Liver (tissue), 9 donors: ENCODE data around the gene ARHGEF10L. TPM values are rescaled to one million over a fixed set of nuclear protein-coding genes. Genes with fewer than 3 reads are reported as not detected.

Experiments
- DNase-seq: peaks from one replicate; pipeline ENCODE4 v3.0.0-alpha.2; 2017; ENCODE audit warnings: low spot score
- H3K27ac ChIP-seq, 2 donors: one replicate each; pipeline ENCODE4 v1.7.0; 2013; ENCODE audit warnings: inconsistent platforms in 2 of 2, low read length in 2 of 2, control low read depth in 1 of 2, low read depth in 1 of 2, mild to moderate bottlenecking in 1 of 2
- H3K27me3 ChIP-seq, 4 donors: one replicate each; pipeline versions ENCODE4 v1.6.1 to v1.7.0; 2013; ENCODE audit warnings: low read length in 3 of 4, inconsistent platforms in 1 of 4, mild to moderate bottlenecking in 1 of 4, moderate library complexity in 1 of 4; ENCODE audit not compliant: control insufficient read depth in 4 of 4, insufficient read depth in 4 of 4
- H3K36me3 ChIP-seq, 4 donors: one replicate each; pipeline versions ENCODE4 v1.6.1 to v1.7.0; 2013; ENCODE audit warnings: low read length in 3 of 4, mild to moderate bottlenecking in 3 of 4, low read depth in 1 of 4, moderate library complexity in 1 of 4; ENCODE audit not compliant: control insufficient read depth in 4 of 4, insufficient read depth in 3 of 4
- H3K4me1 ChIP-seq, 4 donors: one replicate each; pipeline versions ENCODE4 v1.6.1 to v1.7.0; 2013; ENCODE audit warnings: low read length in 3 of 4, mild to moderate bottlenecking in 3 of 4, moderate library complexity in 1 of 4; ENCODE audit not compliant: control insufficient read depth in 4 of 4, insufficient read depth in 4 of 4
- H3K4me3 ChIP-seq, 3 donors: one replicate each; pipeline versions ENCODE4 v1.6.1 to v1.7.0; 2013; ENCODE audit warnings: low read length in 3 of 3, control low read depth in 1 of 3, low read depth in 1 of 3, mild to moderate bottlenecking in 1 of 3
- H3K9ac ChIP-seq, 2 donors: one replicate each; pipeline ENCODE4 v1.7.0; 2013; ENCODE audit warnings: low read length in 2 of 2, mild to moderate bottlenecking in 2 of 2, moderate library complexity in 2 of 2, control low read depth in 1 of 2, low read depth in 1 of 2
- H3K9me3 ChIP-seq, 4 donors: one replicate each; pipeline versions ENCODE4 v1.6.1 to v1.7.0; 2013; ENCODE audit warnings: low read length in 3 of 4; ENCODE audit not compliant: control insufficient read depth in 4 of 4
- EGR1 ChIP-seq, 2 donors: IDR thresholded peaks; 2 replicates each; pipeline ENCODE4 v1.6.1; 2016 to 2018; ENCODE audit warnings: antibody characterized with exemption in 2 of 2, low read depth in 2 of 2
- FOXA1 ChIP-seq: IDR thresholded peaks from 2 replicates; pipeline ENCODE4 v1.6.1; 2016; ENCODE audit warnings: antibody characterized with exemption
- FOXA2 ChIP-seq: IDR thresholded peaks from 2 replicates; pipeline ENCODE4 v1.6.1; 2016; ENCODE audit warnings: antibody characterized with exemption
- HNF4A ChIP-seq, 2 donors: conservative IDR thresholded peaks; 2 replicates each; pipeline ENCODE4 v1.6.1; 2016; ENCODE audit warnings: antibody characterized with exemption in 2 of 2, mild to moderate bottlenecking in 2 of 2
- HNF4G ChIP-seq: IDR thresholded peaks from 2 replicates; pipeline ENCODE4 v1.6.1; 2016; ENCODE audit warnings: antibody characterized with exemption
- JUND ChIP-seq, 2 donors: IDR thresholded peaks; 2 replicates each; pipeline ENCODE4 v1.6.1; 2016; ENCODE audit warnings: antibody characterized with exemption in 2 of 2
- NR2F2 ChIP-seq: IDR thresholded peaks from 2 replicates; pipeline ENCODE4 v1.6.1; 2016; ENCODE audit warnings: antibody characterized with exemption
- RAD21 ChIP-seq, 2 donors: IDR thresholded peaks; 2 replicates each; pipeline ENCODE4 v1.6.1; 2016; ENCODE audit warnings: antibody characterized with exemption in 2 of 2, mild to moderate bottlenecking in 2 of 2
- SP1 ChIP-seq: IDR thresholded peaks from 2 replicates; pipeline ENCODE4 v1.6.1; 2018; ENCODE audit warnings: antibody characterized with exemption, mild to moderate bottlenecking
- TAF1 ChIP-seq: conservative IDR thresholded peaks from 2 replicates; pipeline ENCODE4 v1.6.1; 2016; ENCODE audit warnings: antibody characterized with exemption, mild to moderate bottlenecking
- YY1 ChIP-seq: IDR thresholded peaks from 2 replicates; pipeline ENCODE4 v1.6.1; 2016; ENCODE audit warnings: antibody characterized with exemption, mild to moderate bottlenecking
- WGBS: extraction: QIAGEN DNeasy Blood & Tissue Kit; methylation state at CpG from one replicate; pipeline ENCODE4 v1.1.7; 2013; 5-methylcytosine and 5-hydroxymethylcytosine counted together
- polyA plus RNA-seq, 2 donors: library from polyadenylated mRNA; stranded (reverse) in 1 of 2; unstranded in 1 of 2; fragments of 200-250 nt in 1 of 2; fragments of >200 nt in 1 of 2; fragmentation: Nextera tagmentation in 1 of 2; extraction: Ambion mirVana in 1 of 2; gene quantifications; one replicate each; pipeline versions ENCODE4 v1.2.1 to v1.2.3, GENCODE V29; 2013 to 2015
- total RNA-seq, 2 donors: library from RNA; depleted of rRNA; stranded (reverse); fragments of >200 nt; gene quantifications; one replicate each; pipeline ENCODE4 v1.2.3, GENCODE V29; 2014
- TF ChIP-seq, protein P1 (sequence below): IDR thresholded peaks from 2 replicates; pipeline ENCODE4 v1.6.1; 2016; ENCODE audit warnings: antibody characterized with exemption
- TF ChIP-seq, protein P2 (sequence below): IDR thresholded peaks from 2 replicates; pipeline ENCODE4 v1.6.1; 2016; ENCODE audit warnings: antibody characterized with exemption
- TF ChIP-seq, protein P3 (sequence below): IDR thresholded peaks from 2 replicates; pipeline ENCODE4 v1.6.1; 2016; ENCODE audit warnings: antibody characterized with exemption, mild to moderate bottlenecking
- TF ChIP-seq, protein P4 (sequence below): fragments of 150-350 bp; IDR thresholded peaks from 2 replicates; pipeline ENCODE4 v1.5.1; 2017; ENCODE audit warnings: improper control_type of control experiment, low read depth, low read length; ENCODE audit not compliant: missing input control
- donor health status: healthy.
- donor health status: healthy.
- donor health status: healthy.
- donor health status: healthy.
- donor health status: healthy.

ARHGEF10L gene
- total and polyA plus RNA-seq, 4 donors = 26.3 to 169 (median 57.5) TPM

DNA sequence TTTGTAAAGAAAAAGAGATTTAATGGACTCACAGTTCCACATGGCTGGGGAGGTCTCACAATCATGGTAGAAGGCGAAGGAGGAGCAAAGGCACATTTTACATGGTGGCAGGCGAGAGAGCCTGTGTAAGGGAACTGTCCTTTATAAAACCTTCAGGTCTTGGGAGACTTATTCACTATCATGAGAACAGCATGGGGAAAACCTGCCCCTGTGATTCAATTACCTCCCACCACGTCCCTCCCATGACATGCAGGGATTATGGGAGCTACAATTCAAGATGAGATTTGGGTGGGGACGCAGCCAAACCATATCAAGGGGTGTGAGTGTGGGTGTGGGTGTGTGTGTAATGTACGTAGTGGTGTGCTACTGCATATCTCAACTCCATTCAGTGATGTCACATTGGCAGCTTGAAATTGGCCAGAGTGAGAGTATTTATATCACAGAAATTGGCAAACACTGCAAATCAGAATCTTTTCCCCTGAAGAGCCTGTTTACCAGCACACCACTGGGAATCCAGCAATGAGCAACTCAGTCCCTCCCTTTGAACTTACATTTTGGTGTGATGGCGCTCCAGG lies 5.4 kb downstream of the ARHGEF10L start (continued):
- TF ChIP-seq, protein P1, sequence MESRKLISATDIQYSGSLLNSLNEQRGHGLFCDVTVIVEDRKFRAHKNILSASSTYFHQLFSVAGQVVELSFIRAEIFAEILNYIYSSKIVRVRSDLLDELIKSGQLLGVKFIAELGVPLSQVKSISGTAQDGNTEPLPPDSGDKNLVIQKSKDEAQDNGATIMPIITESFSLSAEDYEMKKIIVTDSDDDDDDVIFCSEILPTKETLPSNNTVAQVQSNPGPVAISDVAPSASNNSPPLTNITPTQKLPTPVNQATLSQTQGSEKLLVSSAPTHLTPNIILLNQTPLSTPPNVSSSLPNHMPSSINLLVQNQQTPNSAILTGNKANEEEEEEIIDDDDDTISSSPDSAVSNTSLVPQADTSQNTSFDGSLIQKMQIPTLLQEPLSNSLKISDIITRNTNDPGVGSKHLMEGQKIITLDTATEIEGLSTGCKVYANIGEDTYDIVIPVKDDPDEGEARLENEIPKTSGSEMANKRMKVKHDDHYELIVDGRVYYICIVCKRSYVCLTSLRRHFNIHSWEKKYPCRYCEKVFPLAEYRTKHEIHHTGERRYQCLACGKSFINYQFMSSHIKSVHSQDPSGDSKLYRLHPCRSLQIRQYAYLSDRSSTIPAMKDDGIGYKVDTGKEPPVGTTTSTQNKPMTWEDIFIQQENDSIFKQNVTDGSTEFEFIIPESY = no peak
- TF ChIP-seq JUND (IDR thresholded peaks at IDR 0.05) = no peak
- TF ChIP-seq NR2F2 = no peak
- no peak for TF ChIP-seq EGR1 (IDR thresholded peaks at IDR 0.05; ENCODE audit: low read depth in 2 of 2)

DNA sequence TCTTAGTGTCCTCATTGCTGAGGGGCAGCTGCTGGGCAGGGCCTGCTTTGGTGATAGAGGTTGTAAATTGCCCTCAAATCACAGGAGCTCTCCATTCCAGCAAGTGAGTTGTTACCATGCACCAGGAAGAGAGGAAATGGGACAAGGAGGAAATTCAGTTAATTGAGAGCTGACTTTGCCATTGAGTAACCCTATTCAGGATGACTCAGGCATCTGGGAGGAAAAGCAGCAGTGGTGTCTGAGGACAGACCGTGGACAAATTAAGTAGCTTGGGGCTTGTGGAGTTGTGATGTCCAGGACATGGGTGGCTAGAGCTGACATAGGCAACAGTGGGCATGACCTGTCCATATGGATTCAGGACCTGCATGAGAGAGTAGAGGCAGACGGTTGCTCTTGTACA lies 5.9 kb downstream of the ARHGEF10L start:
- peak overlapping the region in 1 of 2 donors; percentile 27 for H3K27ac ChIP-seq
- H3K4me1 ChIP-seq = peaks cover 0 to 9% (median 6%) of the 10 kb centered on the region in 4 donors
- no peak for DNase-seq
- H3K36me3 ChIP-seq = no peaks in the 10 kb centered on the region
- H3K9ac ChIP-seq = no peak overlapping the region
- no peaks in the 10 kb centered on the region for H3K27me3 ChIP-seq
- TF ChIP-seq EGR1 (IDR thresholded peaks at IDR 0.05; ENCODE audit: low read depth in 2 of 2) = no peak
- TF ChIP-seq, protein P2, sequence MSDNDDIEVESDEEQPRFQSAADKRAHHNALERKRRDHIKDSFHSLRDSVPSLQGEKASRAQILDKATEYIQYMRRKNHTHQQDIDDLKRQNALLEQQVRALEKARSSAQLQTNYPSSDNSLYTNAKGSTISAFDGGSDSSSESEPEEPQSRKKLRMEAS = no peak
- no peak for TF ChIP-seq TAF1
- TF ChIP-seq FOXA2 = no peak
- no peak for TF ChIP-seq SP1
- no peak for TF ChIP-seq YY1
- TF ChIP-seq HNF4G = no peak
- TF ChIP-seq, protein P3, sequence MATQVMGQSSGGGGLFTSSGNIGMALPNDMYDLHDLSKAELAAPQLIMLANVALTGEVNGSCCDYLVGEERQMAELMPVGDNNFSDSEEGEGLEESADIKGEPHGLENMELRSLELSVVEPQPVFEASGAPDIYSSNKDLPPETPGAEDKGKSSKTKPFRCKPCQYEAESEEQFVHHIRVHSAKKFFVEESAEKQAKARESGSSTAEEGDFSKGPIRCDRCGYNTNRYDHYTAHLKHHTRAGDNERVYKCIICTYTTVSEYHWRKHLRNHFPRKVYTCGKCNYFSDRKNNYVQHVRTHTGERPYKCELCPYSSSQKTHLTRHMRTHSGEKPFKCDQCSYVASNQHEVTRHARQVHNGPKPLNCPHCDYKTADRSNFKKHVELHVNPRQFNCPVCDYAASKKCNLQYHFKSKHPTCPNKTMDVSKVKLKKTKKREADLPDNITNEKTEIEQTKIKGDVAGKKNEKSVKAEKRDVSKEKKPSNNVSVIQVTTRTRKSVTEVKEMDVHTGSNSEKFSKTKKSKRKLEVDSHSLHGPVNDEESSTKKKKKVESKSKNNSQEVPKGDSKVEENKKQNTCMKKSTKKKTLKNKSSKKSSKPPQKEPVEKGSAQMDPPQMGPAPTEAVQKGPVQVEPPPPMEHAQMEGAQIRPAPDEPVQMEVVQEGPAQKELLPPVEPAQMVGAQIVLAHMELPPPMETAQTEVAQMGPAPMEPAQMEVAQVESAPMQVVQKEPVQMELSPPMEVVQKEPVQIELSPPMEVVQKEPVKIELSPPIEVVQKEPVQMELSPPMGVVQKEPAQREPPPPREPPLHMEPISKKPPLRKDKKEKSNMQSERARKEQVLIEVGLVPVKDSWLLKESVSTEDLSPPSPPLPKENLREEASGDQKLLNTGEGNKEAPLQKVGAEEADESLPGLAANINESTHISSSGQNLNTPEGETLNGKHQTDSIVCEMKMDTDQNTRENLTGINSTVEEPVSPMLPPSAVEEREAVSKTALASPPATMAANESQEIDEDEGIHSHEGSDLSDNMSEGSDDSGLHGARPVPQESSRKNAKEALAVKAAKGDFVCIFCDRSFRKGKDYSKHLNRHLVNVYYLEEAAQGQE = no peak
- no peak for TF ChIP-seq FOXA1
- WGBS = 67% methylated on average over 2 of the region's 2 CpGs
- no peaks in the 10 kb centered on the region for H3K9me3 ChIP-seq
- H3K4me3 ChIP-seq = no peak overlapping the region

DNA sequence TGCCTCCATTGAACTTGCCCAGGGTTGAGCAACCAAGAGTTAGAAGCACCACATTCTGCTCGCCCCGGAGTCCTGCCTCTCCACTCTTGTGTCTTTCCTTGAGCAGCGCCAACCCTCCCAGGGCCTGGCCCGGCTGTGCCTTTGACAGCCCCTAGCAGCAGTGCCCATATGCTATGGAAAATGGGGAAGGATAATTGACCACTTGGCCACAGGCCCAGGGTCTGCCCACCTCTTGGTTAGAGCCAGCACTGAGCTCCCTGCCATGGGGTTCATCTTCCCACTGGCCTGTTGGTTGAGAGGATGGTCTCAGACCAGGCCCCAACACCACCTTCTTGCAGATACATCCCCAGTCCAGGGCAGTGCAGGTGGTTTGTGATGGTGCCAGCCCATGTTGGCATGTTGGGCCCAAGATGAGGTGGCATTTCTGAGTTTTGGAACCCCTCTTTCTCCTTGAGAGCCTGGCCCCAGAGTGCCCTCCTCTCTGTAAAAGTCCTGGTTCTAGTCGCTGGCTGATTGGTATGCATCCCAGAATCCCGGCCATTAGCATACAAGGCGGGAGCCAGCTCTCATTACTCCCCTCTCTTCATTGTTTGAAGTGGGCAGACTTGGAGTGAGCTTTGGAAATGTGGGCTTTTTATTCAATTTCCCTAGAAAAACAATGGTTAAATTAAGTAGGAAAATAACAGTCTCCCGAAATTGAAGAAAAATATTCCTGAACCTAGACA lies 7.6 kb downstream of the ARHGEF10L start:
- H3K4me3 ChIP-seq = no peak overlapping the region
- no peaks in the 10 kb centered on the region for H3K9me3 ChIP-seq
- H3K36me3 ChIP-seq = no peaks in the 10 kb centered on the region
- 90% methylated on average over 8 of the region's 8 CpGs for WGBS
- H3K4me1 ChIP-seq = peaks cover 8 to 13% (median 11%) of the 10 kb centered on the region in 4 donors
- no peak for DNase-seq
- no peak overlapping the region for H3K27ac ChIP-seq
- no peaks in the 10 kb centered on the region for H3K27me3 ChIP-seq
- H3K9ac ChIP-seq = no peak overlapping the region
- TF ChIP-seq, protein P3 = no peak
- TF ChIP-seq FOXA2 (no peak), FOXA1 (no peak), TAF1 (no peak), EGR1 (IDR thresholded peaks at IDR 0.05; ENCODE audit: low read depth in 2 of 2) (no peak), RAD21 (IDR thresholded peaks at IDR 0.05) (no peak), YY1 (no peak), HNF4A (conservative IDR thresholded peaks at IDR 0.05) (no peak)
- TF ChIP-seq, protein P2 = no peak
- TF ChIP-seq, protein P4, sequence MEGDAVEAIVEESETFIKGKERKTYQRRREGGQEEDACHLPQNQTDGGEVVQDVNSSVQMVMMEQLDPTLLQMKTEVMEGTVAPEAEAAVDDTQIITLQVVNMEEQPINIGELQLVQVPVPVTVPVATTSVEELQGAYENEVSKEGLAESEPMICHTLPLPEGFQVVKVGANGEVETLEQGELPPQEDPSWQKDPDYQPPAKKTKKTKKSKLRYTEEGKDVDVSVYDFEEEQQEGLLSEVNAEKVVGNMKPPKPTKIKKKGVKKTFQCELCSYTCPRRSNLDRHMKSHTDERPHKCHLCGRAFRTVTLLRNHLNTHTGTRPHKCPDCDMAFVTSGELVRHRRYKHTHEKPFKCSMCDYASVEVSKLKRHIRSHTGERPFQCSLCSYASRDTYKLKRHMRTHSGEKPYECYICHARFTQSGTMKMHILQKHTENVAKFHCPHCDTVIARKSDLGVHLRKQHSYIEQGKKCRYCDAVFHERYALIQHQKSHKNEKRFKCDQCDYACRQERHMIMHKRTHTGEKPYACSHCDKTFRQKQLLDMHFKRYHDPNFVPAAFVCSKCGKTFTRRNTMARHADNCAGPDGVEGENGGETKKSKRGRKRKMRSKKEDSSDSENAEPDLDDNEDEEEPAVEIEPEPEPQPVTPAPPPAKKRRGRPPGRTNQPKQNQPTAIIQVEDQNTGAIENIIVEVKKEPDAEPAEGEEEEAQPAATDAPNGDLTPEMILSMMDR = no peak
